Activated T-helper 9 cell treated with anti-CD3 and anti-CD28 coated beads, Interleukin-2, amount 50 U/mL, for 16 hours (primary cell): ENCODE measurements around the gene IRS1.

Experiments used
- DNase-seq: peaks from one replicate; pipeline ENCODE4 v3.0.0-alpha.2; 2020; ENCODE audit warnings: low read depth

The IRS1 gene

GRCh38 chr2:226726546-226726945 lies 73.1 kb downstream of the IRS1 start:
- DNase-seq, result no peak

GRCh38 chr2:226725126-226725860 lies 74.3 kb downstream of the IRS1 start:
- DNase-seq, result no peak

- DNase-seq, result no peak
These were observed 78.1 kb downstream of the IRS1 start for GRCh38 chr2:226721541-226721940.

- no peak for DNase-seq
These were observed 78.7 kb downstream of the IRS1 start for GRCh38 chr2:226720948-226721347.

GRCh38 chr2:226717719-226718118 lies 81.9 kb downstream of the IRS1 start:
- DNase-seq, result no peak

- no peak for DNase-seq
These were observed 83.5 kb downstream of the IRS1 start for GRCh38 chr2:226716126-226716525.

- no peak for DNase-seq
These were observed 84.2 kb downstream of the IRS1 start for GRCh38 chr2:226715347-226715990.

- no peak for DNase-seq
These were observed 86.7 kb downstream of the IRS1 start for GRCh38 chr2:226712941-226713340.

- DNase-seq, result no peak
These were observed 87.9 kb downstream of the IRS1 start for GRCh38 chr2:226711606-226712296.

- no peak for DNase-seq
These were observed 92.1 kb downstream of the IRS1 start for GRCh38 chr2:226707499-226707898.

- DNase-seq, result no peak
These were observed 93.7 kb downstream of the IRS1 start for GRCh38 chr2:226705965-226706364.

GRCh38 chr2:226705133-226705886 lies 94.3 kb downstream of the IRS1 start:
- no peak for DNase-seq

GRCh38 chr2:226703514-226703913 lies 96.1 kb downstream of the IRS1 start:
- DNase-seq, result no peak

GRCh38 chr2:226702376-226702775 lies 97.2 kb downstream of the IRS1 start:
- DNase-seq, result no peak

GRCh38 chr2:226701052-226701451 lies 98.6 kb downstream of the IRS1 start:
- DNase-seq, result no peak

GRCh38 chr2:226699321-226699720 lies 100.3 kb downstream of the IRS1 start:
- DNase-seq, result no peak

GRCh38 chr2:226698671-226699070 lies 100.9 kb downstream of the IRS1 start:
- DNase-seq, result no peak

GRCh38 chr2:226694586-226695284 lies 104.9 kb downstream of the IRS1 start:
- no peak for DNase-seq

- no peak for DNase-seq
These were observed 105.5 kb downstream of the IRS1 start for GRCh38 chr2:226694149-226694548.

GRCh38 chr2:226693521-226693920 lies 106.1 kb downstream of the IRS1 start:
- DNase-seq, result no peak

GRCh38 chr2:226692521-226693126 lies 107.0 kb downstream of the IRS1 start:
- no peak for DNase-seq
